Gastroesophageal sphincter (tissue), 3 donors: ENCODE data around the gene PLCB4.

ENCODE experiments used
- EP300 ChIP-seq: sonication (generic); formaldehyde crosslinking; IDR thresholded peaks from one replicate; pipeline ENCODE4 v1.6.1; 2017; ENCODE audit warnings: antibody characterized with exemption, mild to moderate bottlenecking
- POLR2A ChIP-seq, 2 donors: fragments of 450-650 bp; IDR thresholded peaks; one replicate each; pipeline ENCODE4 v1.6.1; 2017; ENCODE audit warnings: antibody characterized with exemption in 2 of 2, mild to moderate bottlenecking in 2 of 2, moderate library complexity in 1 of 2
- POLR2AphosphoS5 ChIP-seq: sonication (generic); formaldehyde crosslinking; IDR thresholded peaks from one replicate; pipeline ENCODE4 v1.6.1; 2017; ENCODE audit warnings: antibody characterized with exemption
- TF ChIP-seq, protein P1 (sequence below), 4 experiments: fragments of 200-600 bp in 2 of 4; fragments of 450-650 bp in 2 of 4; sonication (generic) in 1 of 4; IDR thresholded peaks; one replicate each; pipeline ENCODE4 v1.5.1; 2017 to 2019; ENCODE audit warnings: antibody characterized with exemption in 4 of 4, mild to moderate bottlenecking in 2 of 4, moderate library complexity in 2 of 4

DNA sequence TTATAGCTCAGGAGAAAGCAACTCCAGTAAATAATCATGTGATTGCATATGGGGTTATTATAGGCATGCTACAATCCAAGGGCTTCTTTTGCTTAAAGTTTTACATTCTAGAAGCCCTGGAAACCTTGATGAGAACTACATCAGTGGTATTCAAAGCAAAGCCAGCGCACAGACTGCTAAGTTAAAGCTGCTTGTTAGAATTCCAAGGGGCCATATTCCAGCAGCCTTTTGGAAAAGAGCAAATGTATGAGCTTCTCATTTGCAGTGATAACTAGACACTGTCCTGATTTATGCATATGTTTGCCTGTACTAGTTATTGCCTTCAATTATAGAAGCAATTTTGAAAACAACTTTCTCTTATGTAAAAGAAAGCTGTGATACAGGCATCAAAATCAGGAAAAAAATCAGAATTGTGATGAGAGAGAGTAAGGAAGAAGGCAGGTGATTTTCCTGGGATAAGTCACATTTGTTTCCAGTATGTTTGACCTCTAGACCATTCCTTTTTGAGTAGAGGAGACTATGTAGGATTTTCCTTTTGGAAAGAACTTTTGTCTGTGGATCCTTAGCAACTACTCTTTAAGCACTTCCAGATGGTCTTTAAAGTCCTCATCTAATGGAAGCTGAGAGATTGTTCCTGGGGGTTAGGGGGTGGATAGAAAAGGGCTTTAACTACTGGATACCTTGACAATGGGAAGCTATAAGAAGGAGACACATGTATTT, 159.2 kb downstream of the PLCB4 start:
- TF ChIP-seq, protein P1, sequence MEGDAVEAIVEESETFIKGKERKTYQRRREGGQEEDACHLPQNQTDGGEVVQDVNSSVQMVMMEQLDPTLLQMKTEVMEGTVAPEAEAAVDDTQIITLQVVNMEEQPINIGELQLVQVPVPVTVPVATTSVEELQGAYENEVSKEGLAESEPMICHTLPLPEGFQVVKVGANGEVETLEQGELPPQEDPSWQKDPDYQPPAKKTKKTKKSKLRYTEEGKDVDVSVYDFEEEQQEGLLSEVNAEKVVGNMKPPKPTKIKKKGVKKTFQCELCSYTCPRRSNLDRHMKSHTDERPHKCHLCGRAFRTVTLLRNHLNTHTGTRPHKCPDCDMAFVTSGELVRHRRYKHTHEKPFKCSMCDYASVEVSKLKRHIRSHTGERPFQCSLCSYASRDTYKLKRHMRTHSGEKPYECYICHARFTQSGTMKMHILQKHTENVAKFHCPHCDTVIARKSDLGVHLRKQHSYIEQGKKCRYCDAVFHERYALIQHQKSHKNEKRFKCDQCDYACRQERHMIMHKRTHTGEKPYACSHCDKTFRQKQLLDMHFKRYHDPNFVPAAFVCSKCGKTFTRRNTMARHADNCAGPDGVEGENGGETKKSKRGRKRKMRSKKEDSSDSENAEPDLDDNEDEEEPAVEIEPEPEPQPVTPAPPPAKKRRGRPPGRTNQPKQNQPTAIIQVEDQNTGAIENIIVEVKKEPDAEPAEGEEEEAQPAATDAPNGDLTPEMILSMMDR (IDR thresholded peaks at IDR 0.05), result no peak
- TF ChIP-seq POLR2AphosphoS5 (no peak), POLR2A (IDR thresholded peaks at IDR 0.05) (no peak), EP300 (no peak)
